HepG2 (cell line): ENCODE results near the gene CHID1. TPM values are rescaled to one million over a fixed set of nuclear protein-coding genes. Genes with fewer than 3 reads are reported as not detected.

Source experiments
- ATAC-seq: fragments of 200-7000 bp; cut with Tn5 transposase; 3 replicates; pipeline ENCODE4 v1.9.1; 2020; ENCODE audit warnings: mild to moderate bottlenecking, moderate library complexity
- BruUV-seq: library from RNA; stranded (reverse); fragments of 400-500 nt; replicated peaks from 2 replicates; lab custom pipeline; 2021; lab: Mats Ljungman, UMichigan
- CTCF ChIA-PET: fragments of 300-600 bp; formaldehyde crosslinking; extraction: SDS; loops from one replicate; lab custom pipeline; 2021; ENCODE audit warnings: low total read pairs, inconsistent platforms, low intra/inter-chr PET ratio; lab: Yijun Ruan, JAX
- POLR2A ChIA-PET: fragments of 350-600 bp; sonication (Branson Sonifier 250); formaldehyde crosslinking; loops from one replicate; lab custom pipeline; 2020; ENCODE audit warnings: antibody characterized with exemption, inconsistent platforms; lab: Yijun Ruan, JAX
- DNase-seq: peaks from one replicate; pipeline ENCODE4 v3.0.0-alpha.2; 2015; ENCODE audit warnings: low spot score
- FAIRE-seq: peaks from 3 replicates; lab custom pipeline; 2011; peaks lifted over from hg19 to GRCh38; lab: Jason Lieb, UNC
- H2AFZ ChIP-seq: one replicate; pipeline ENCODE4 v1.6.1; 2011; ENCODE audit warnings: low read length, inconsistent platforms
- H3K27ac ChIP-seq: fragments of 300-600 bp; 3 replicates; pipeline ENCODE4 v1.8.0; 2011; ENCODE audit warnings: mixed run types, mild to moderate bottlenecking, mixed read lengths, low read length, inconsistent platforms; ENCODE audit not compliant: insufficient read depth; ENCODE audit errors: extremely low read length
- H3K27me3 ChIP-seq, 2 experiments: fragments of 200-600 bp in 1 of 2; 2 replicates in 1 of 2; 3 replicates in 1 of 2; pipeline versions ENCODE4 v1.6.0 to v1.8.0; 2011; ENCODE audit warnings: low read length in 2 of 2, mild to moderate bottlenecking in 2 of 2, moderate library complexity in 2 of 2, inconsistent platforms in 1 of 2; ENCODE audit not compliant: insufficient read depth in 2 of 2, control insufficient read depth in 1 of 2
- H3K36me3 ChIP-seq, 2 experiments: fragments of 200-600 bp in 1 of 2; replicated peaks in 1 of 2; 2 replicates in 1 of 2; 3 replicates in 1 of 2; pipeline versions ENCODE4 v1.5.1 to v1.8.0; 2011; ENCODE audit warnings: low read length in 2 of 2, inconsistent platforms in 1 of 2; ENCODE audit not compliant: insufficient read depth in 2 of 2, control insufficient read depth in 1 of 2
- H3K4me1 ChIP-seq: 2 replicates; pipeline ENCODE4 v1.5.1; 2012; ENCODE audit warnings: low read length, inconsistent platforms; ENCODE audit not compliant: insufficient read depth
- H3K4me2 ChIP-seq: 2 replicates; pipeline ENCODE4 v1.6.0; 2011; ENCODE audit warnings: low read depth, low read length, inconsistent platforms
- H3K4me3 ChIP-seq, 3 experiments: fragments of 200-600 bp in 1 of 3; sonication (generic), shearing (Covaris generic) in 1 of 3; replicated peaks in 1 of 3; 2 replicates each; pipeline ENCODE4 v1.5.1; 2011 to 2016; ENCODE audit warnings: low read length in 3 of 3, inconsistent platforms in 2 of 3, low read depth in 2 of 3, mild to moderate bottlenecking in 2 of 3, control low read depth in 1 of 3, mixed read lengths in 1 of 3; ENCODE audit not compliant: insufficient read depth in 1 of 3
- H3K79me2 ChIP-seq: one replicate; pipeline ENCODE4 v1.6.1; 2011; ENCODE audit warnings: low read length, inconsistent platforms; ENCODE audit not compliant: insufficient read depth
- H3K9ac ChIP-seq: 2 replicates; pipeline ENCODE4 v1.6.0; 2011; ENCODE audit warnings: mild to moderate bottlenecking, low read depth, low read length, inconsistent platforms; ENCODE audit not compliant: insufficient read depth
- H3K9me3 ChIP-seq: 2 replicates; pipeline ENCODE4 v1.5.1; 2012; ENCODE audit warnings: mild to moderate bottlenecking, low read length
- H4K20me1 ChIP-seq: 2 replicates; pipeline ENCODE4 v1.6.0; 2011; ENCODE audit warnings: inconsistent platforms, mild to moderate bottlenecking, low read length, moderate library complexity; ENCODE audit not compliant: insufficient read depth
- BCL6 ChIP-seq: IDR thresholded peaks from 2 replicates; pipeline ENCODE4 v1.6.1; 2016; ENCODE audit warnings: missing genetic modification reagents, missing compliant biosample characterization
- CBX5 ChIP-seq: sonication (generic); formaldehyde crosslinking; IDR thresholded peaks from 2 replicates; pipeline ENCODE4 v1.4.0; 2020; ENCODE audit warnings: missing genetic modification reagents, borderline replicate concordance
- DMAP1 ChIP-seq: IDR thresholded peaks from 2 replicates; pipeline ENCODE4 v1.6.1; 2016
- FOSL2 ChIP-seq: sonication (generic); formaldehyde crosslinking; IDR thresholded peaks from 2 replicates; pipeline ENCODE4 v1.4.0; 2020; ENCODE audit warnings: missing genetic modification reagents
- GATAD2A ChIP-seq: IDR thresholded peaks from 2 replicates; pipeline ENCODE4 v1.6.1; 2016
- IRF2 ChIP-seq: IDR thresholded peaks from 2 replicates; pipeline ENCODE4 v1.6.1; 2018; ENCODE audit warnings: missing genetic modification reagents, missing compliant biosample characterization
- MAZ ChIP-seq, 2 experiments: sonication (generic) in 1 of 2; formaldehyde crosslinking in 1 of 2; IDR thresholded peaks; 2 replicates each; pipeline versions ENCODE4 v1.5.0 to v1.6.1; 2012 to 2020; ENCODE audit warnings: low read depth in 2 of 2, mild to moderate bottlenecking in 2 of 2, borderline replicate concordance in 1 of 2, improper control_type of control experiment in 1 of 2, low read length in 1 of 2, missing genetic modification reagents in 1 of 2, moderate library complexity in 1 of 2
- NFATC3 ChIP-seq: sonication (generic); formaldehyde crosslinking; IDR thresholded peaks from 2 replicates; pipeline ENCODE4 v1.5.1; 2020; ENCODE audit warnings: mild to moderate bottlenecking, missing genetic modification reagents
- RORA ChIP-seq: sonication (generic); formaldehyde crosslinking; IDR thresholded peaks from 2 replicates; pipeline ENCODE4 v1.5.0; 2020; ENCODE audit warnings: mild to moderate bottlenecking, missing genetic modification reagents, moderate library complexity
- ZNF652 ChIP-seq: IDR thresholded peaks from 2 replicates; pipeline ENCODE4 v1.6.1; 2016; ENCODE audit warnings: low read depth, borderline replicate concordance
- ZNF790 ChIP-seq: sonication (generic); formaldehyde crosslinking; IDR thresholded peaks from 2 replicates; pipeline ENCODE4 v1.8.0; 2022; ENCODE audit warnings: missing genetic modification reagents, mild to moderate bottlenecking, borderline replicate concordance
- WGBS: methylation state at CpG from one replicate; pipeline ENCODE4 v1.1.6; 2017; ENCODE audit warnings: low lambda C conversion rate; 5-methylcytosine and 5-hydroxymethylcytosine counted together
- in situ Hi-C: cut with HindIII; loops from 2 replicates; pipeline ENCODE4 v1.10.0; 2017; ENCODE audit warnings: low pct_unique_long_range_greater_than_20kb; ENCODE audit not compliant: extremely low pct_ligation_motif_present
- intact Hi-C: fragments of 100-400 bp; cut with micrococcal nuclease; formaldehyde crosslinking; loops from one replicate; pipeline ENCODE4 v1.10.0; 2022; ENCODE audit not compliant: unreplicated experiment
- polyA plus RNA-seq, 8 experiments: library from polyadenylated mRNA; depleted of rRNA in 3 of 8; stranded (reverse) in 7 of 8; unstranded in 1 of 8; fragments of >200 nt; fragmentation: Illumina TruSeq in 4 of 8; extraction: Trizol in 4 of 8; gene quantifications; 2 replicates each; pipeline versions ENCODE4 v1.2.1 to v1.2.3, GENCODE V29; 2011 to 2016; ENCODE audit warnings: low read depth in 4 of 8, missing spikeins in 1 of 8, mixed read lengths in 1 of 8; ENCODE audit not compliant: insufficient read depth in 1 of 8
- total RNA-seq, 5 experiments: library from RNA; depleted of rRNA; stranded (reverse); fragments of >200 nt; fragmentation: Illumina TruSeq; extraction: Trizol; gene quantifications; 2 replicates each; pipeline ENCODE4 v1.2.3, GENCODE V29; 2016; ENCODE audit warnings: low read depth in 1 of 5
- TF ChIP-seq, protein P1 (sequence below): sonication (generic); formaldehyde crosslinking; IDR thresholded peaks from 2 replicates; pipeline ENCODE4 v1.4.0; 2020; ENCODE audit warnings: missing genetic modification reagents
- TF ChIP-seq, protein P2 (sequence below): sonication (generic); formaldehyde crosslinking; IDR thresholded peaks from 2 replicates; pipeline ENCODE4 v1.5.1; 2020; ENCODE audit warnings: mild to moderate bottlenecking, moderate library complexity, missing genetic modification reagents
- TF ChIP-seq, protein P3 (sequence below): sonication (generic); formaldehyde crosslinking; IDR thresholded peaks from 2 replicates; pipeline ENCODE4 v1.4.0; 2020; ENCODE audit warnings: missing genetic modification reagents
- TF ChIP-seq, protein P4 (sequence below): sonication (generic); formaldehyde crosslinking; IDR thresholded peaks from 2 replicates; pipeline ENCODE4 v1.4.0; 2020; ENCODE audit warnings: missing genetic modification reagents

CHID1 gene
- total and polyA plus RNA-seq, 2 of the 13 experiments (the other 11 are each of a cell fraction or from before 2014, with no cell fraction given): 65.1 to 93.6 TPM

DNA sequence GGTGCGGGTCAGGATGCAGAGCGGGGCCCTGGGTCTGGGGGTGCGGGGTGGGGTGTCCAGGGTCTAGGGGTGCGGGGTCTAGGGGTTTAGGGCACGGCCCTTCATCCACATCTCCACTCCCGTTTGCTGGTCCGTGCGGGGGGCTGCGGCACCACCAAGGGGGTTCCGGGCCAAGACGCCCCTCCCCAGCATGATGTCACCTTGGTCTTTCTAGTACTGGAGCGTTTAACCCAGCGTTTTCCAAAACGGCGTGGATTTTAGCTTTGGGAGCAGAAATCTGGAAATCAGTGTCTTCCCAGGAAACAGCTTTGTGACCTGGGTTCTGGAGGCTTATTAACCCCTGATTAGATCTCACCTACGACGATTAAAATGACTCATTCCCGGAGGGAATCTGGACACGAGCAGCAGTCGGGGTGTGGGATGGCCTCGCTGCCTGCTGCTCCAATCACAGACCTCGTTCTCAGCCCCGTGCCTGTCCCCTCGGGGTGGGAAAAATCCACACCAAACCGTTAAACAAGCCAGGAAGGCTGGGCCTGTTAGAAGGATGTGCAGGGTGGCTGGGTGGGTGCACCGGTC lies 15.8 kb upstream of the CHID1 start:
- FAIRE-seq: no peak

More for the DNA sequence above, 15.8 kb upstream of the CHID1 start:
- POLR2A ChIA-PET: interaction anchor here (0.6 to 4.9 kb wide), 2 partner anchors 10 to 26 kb away, joined by 5 to 37 read pairs; no protein-coding TSS in a partner anchor
- WGBS: 11% methylated on average over 7 of the region's 26 CpGs
- peak overlapping the region; percentile 75 to 84 (median 79) for H3K4me3 ChIP-seq
- peaks cover 24% of the 10 kb centered on the region for H4K20me1 ChIP-seq
- ATAC-seq: no peak
- H3K9ac ChIP-seq: peak overlapping the region; percentile 78
- in situ Hi-C loops (no loop called here), intact Hi-C loops (no loop called here)
- H3K27me3 ChIP-seq: no peaks in the 10 kb centered on the region; a peak in 1 of 5 replicates
- H3K9me3 ChIP-seq: no peaks in the 10 kb centered on the region
- TF ChIP-seq ZNF652: peak; percentile 86
- TF ChIP-seq DMAP1 (CRISPR knock-in tag): peak; percentile 4; the same call in 1 of the 2 replicates
- TF ChIP-seq, protein P1, sequence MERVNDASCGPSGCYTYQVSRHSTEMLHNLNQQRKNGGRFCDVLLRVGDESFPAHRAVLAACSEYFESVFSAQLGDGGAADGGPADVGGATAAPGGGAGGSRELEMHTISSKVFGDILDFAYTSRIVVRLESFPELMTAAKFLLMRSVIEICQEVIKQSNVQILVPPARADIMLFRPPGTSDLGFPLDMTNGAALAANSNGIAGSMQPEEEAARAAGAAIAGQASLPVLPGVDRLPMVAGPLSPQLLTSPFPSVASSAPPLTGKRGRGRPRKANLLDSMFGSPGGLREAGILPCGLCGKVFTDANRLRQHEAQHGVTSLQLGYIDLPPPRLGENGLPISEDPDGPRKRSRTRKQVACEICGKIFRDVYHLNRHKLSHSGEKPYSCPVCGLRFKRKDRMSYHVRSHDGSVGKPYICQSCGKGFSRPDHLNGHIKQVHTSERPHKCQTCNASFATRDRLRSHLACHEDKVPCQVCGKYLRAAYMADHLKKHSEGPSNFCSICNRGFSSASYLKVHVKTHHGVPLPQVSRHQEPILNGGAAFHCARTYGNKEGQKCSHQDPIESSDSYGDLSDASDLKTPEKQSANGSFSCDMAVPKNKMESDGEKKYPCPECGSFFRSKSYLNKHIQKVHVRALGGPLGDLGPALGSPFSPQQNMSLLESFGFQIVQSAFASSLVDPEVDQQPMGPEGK (CRISPR knock-in tag): peak; percentile 12; the same call in 1 of the 2 replicates
- TF ChIP-seq, protein P2, sequence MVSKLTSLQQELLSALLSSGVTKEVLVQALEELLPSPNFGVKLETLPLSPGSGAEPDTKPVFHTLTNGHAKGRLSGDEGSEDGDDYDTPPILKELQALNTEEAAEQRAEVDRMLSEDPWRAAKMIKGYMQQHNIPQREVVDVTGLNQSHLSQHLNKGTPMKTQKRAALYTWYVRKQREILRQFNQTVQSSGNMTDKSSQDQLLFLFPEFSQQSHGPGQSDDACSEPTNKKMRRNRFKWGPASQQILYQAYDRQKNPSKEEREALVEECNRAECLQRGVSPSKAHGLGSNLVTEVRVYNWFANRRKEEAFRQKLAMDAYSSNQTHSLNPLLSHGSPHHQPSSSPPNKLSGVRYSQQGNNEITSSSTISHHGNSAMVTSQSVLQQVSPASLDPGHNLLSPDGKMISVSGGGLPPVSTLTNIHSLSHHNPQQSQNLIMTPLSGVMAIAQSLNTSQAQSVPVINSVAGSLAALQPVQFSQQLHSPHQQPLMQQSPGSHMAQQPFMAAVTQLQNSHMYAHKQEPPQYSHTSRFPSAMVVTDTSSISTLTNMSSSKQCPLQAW: 0 out of 2 replicates have a peak, but pooled peaks have one; percentile 21
- TF ChIP-seq NFATC3 (CRISPR knock-in tag): 0 out of 2 replicates have a peak, but pooled peaks have one; percentile 48
- TF ChIP-seq RORA (CRISPR knock-in tag): no peak
- TF ChIP-seq, protein P3, sequence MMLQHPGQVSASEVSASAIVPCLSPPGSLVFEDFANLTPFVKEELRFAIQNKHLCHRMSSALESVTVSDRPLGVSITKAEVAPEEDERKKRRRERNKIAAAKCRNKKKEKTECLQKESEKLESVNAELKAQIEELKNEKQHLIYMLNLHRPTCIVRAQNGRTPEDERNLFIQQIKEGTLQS: 0 out of 2 replicates have a peak, but pooled peaks have one; percentile 15
- TF ChIP-seq CBX5 (CRISPR knock-in tag): no peak
- peak; percentile 18; the same call in 1 of the 2 replicates for TF ChIP-seq MAZ (IDR thresholded peaks at IDR 0.05; ENCODE audit: borderline replicate concordance, low read depth, low read length)
- no peak for TF ChIP-seq MAZ (CRISPR knock-in tag; IDR thresholded peaks at IDR 0.05; ENCODE audit: low read depth)
- 0 out of 2 replicates have a peak, but pooled peaks have one; percentile 25 for TF ChIP-seq GATAD2A
- TF ChIP-seq, protein P4, sequence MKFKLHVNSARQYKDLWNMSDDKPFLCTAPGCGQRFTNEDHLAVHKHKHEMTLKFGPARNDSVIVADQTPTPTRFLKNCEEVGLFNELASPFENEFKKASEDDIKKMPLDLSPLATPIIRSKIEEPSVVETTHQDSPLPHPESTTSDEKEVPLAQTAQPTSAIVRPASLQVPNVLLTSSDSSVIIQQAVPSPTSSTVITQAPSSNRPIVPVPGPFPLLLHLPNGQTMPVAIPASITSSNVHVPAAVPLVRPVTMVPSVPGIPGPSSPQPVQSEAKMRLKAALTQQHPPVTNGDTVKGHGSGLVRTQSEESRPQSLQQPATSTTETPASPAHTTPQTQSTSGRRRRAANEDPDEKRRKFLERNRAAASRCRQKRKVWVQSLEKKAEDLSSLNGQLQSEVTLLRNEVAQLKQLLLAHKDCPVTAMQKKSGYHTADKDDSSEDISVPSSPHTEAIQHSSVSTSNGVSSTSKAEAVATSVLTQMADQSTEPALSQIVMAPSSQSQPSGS (CRISPR knock-in tag): peak; percentile 45; the same call in 1 of the 2 replicates
- TF ChIP-seq IRF2: no peak
- peak; percentile 44; the same call in 1 of the 2 replicates for TF ChIP-seq FOSL2 (CRISPR knock-in tag)
- peak; percentile 19 for TF ChIP-seq BCL6 (CRISPR knock-in tag)
- TF ChIP-seq ZNF790 (CRISPR knock-in tag): 0 out of 2 replicates have a peak, but pooled peaks have one; percentile 12
- BruUV-seq: TSS peak; percentile 61
- CTCF ChIA-PET: no interaction called here
- H2AFZ ChIP-seq: no peak overlapping the region
- no peak for DNase-seq
- H3K27ac ChIP-seq: peak overlapping the region; percentile 60
- peaks cover 6 to 10% of the 10 kb centered on the region in 2 experiments; a peak in 4 of 5 replicates for H3K36me3 ChIP-seq
- peaks cover 49% of the 10 kb centered on the region for H3K79me2 ChIP-seq
- H3K4me2 ChIP-seq: peak overlapping the region; percentile 88
- H3K4me1 ChIP-seq: peaks cover 85% of the 10 kb centered on the region
